GM06990 (cell line): ENCODE results near the gene LPP.

Experiments used
- DNase-seq: peaks from one replicate; pipeline ENCODE4 v3.0.0-alpha.2; 2011; ENCODE audit not compliant: insufficient read length; ENCODE audit errors: extremely low read depth
- H3K27me3 ChIP-seq: replicated peaks from 2 replicates; pipeline ENCODE4 v1.6.0; 2011; ENCODE audit warnings: low read length; ENCODE audit not compliant: control insufficient read depth, insufficient read depth
- H3K36me3 ChIP-seq: 2 replicates; pipeline ENCODE4 v1.5.1; 2011; ENCODE audit warnings: low read length; ENCODE audit not compliant: control insufficient read depth, insufficient read depth
- H3K4me3 ChIP-seq: replicated peaks from 2 replicates; pipeline ENCODE4 v1.5.1; 2011; ENCODE audit warnings: low read depth, mild to moderate bottlenecking, control low read depth, low read length
- CTCF ChIP-seq: IDR thresholded peaks from 2 replicates; pipeline ENCODE4 v1.5.1; 2011; ENCODE audit warnings: low read length, control low read depth, mild to moderate bottlenecking, inconsistent platforms; ENCODE audit not compliant: insufficient read depth, poor library complexity, severe bottlenecking

LPP gene

GRCh38 chr3:188397766-188398705 is 244.1 kb downstream of the LPP start:
- TF ChIP-seq CTCF = no peak
- Histone ChIP-seq H3K4me3 (no peak overlapping the region), H3K27me3 (no peaks in the 10 kb centered on the region), H3K36me3 (no peaks in the 10 kb centered on the region)
- no peak for DNase-seq

GRCh38 chr3:188400494-188401243 is 246.7 kb downstream of the LPP start:
- no peak overlapping the region for H3K4me3 ChIP-seq
- no peaks in the 10 kb centered on the region for H3K27me3 ChIP-seq
- DNase-seq = peak; percentile 50
- no peak for TF ChIP-seq CTCF
- no peaks in the 10 kb centered on the region for H3K36me3 ChIP-seq

GRCh38 chr3:188401244-188401993 is 247.5 kb downstream of the LPP start:
- Histone ChIP-seq H3K27me3 (no peaks in the 10 kb centered on the region), H3K36me3 (no peaks in the 10 kb centered on the region), H3K4me3 (no peak overlapping the region)
- DNase-seq = no peak
- TF ChIP-seq CTCF = no peak

- TF ChIP-seq CTCF = no peak
- no peak for DNase-seq
Measured at GRCh38 chr3:188402229-188402628, 248.3 kb downstream of the LPP start.

GRCh38 chr3:188403404-188403803 is 249.4 kb downstream of the LPP start:
- no peak for TF ChIP-seq CTCF
- H3K27me3 ChIP-seq = no peaks in the 10 kb centered on the region; the same call in 1 of the 2 replicates
- H3K4me3 ChIP-seq = no peak overlapping the region
- H3K36me3 ChIP-seq = no peaks in the 10 kb centered on the region
- no peak for DNase-seq

More at GRCh38 chr3:188402229-188402628, 248.3 kb downstream of the LPP start:
- Histone ChIP-seq H3K4me3 (no peak overlapping the region), H3K36me3 (no peaks in the 10 kb centered on the region), H3K27me3 (no peaks in the 10 kb centered on the region)
